HG03558 (cell line): ENCODE results near the gene POLE.

ENCODE experiments used
- ATAC-seq: cut with Tn5 transposase; IDR thresholded peaks from one replicate; pipeline ENCODE4 v1.9.1; 2021; ENCODE audit warnings: moderate number of reproducible peaks; ENCODE audit not compliant: unreplicated experiment; ENCODE audit errors: extremely low read depth

Gene POLE, protein sequence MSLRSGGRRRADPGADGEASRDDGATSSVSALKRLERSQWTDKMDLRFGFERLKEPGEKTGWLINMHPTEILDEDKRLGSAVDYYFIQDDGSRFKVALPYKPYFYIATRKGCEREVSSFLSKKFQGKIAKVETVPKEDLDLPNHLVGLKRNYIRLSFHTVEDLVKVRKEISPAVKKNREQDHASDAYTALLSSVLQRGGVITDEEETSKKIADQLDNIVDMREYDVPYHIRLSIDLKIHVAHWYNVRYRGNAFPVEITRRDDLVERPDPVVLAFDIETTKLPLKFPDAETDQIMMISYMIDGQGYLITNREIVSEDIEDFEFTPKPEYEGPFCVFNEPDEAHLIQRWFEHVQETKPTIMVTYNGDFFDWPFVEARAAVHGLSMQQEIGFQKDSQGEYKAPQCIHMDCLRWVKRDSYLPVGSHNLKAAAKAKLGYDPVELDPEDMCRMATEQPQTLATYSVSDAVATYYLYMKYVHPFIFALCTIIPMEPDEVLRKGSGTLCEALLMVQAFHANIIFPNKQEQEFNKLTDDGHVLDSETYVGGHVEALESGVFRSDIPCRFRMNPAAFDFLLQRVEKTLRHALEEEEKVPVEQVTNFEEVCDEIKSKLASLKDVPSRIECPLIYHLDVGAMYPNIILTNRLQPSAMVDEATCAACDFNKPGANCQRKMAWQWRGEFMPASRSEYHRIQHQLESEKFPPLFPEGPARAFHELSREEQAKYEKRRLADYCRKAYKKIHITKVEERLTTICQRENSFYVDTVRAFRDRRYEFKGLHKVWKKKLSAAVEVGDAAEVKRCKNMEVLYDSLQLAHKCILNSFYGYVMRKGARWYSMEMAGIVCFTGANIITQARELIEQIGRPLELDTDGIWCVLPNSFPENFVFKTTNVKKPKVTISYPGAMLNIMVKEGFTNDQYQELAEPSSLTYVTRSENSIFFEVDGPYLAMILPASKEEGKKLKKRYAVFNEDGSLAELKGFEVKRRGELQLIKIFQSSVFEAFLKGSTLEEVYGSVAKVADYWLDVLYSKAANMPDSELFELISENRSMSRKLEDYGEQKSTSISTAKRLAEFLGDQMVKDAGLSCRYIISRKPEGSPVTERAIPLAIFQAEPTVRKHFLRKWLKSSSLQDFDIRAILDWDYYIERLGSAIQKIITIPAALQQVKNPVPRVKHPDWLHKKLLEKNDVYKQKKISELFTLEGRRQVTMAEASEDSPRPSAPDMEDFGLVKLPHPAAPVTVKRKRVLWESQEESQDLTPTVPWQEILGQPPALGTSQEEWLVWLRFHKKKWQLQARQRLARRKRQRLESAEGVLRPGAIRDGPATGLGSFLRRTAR (N-terminal part only)

DNA sequence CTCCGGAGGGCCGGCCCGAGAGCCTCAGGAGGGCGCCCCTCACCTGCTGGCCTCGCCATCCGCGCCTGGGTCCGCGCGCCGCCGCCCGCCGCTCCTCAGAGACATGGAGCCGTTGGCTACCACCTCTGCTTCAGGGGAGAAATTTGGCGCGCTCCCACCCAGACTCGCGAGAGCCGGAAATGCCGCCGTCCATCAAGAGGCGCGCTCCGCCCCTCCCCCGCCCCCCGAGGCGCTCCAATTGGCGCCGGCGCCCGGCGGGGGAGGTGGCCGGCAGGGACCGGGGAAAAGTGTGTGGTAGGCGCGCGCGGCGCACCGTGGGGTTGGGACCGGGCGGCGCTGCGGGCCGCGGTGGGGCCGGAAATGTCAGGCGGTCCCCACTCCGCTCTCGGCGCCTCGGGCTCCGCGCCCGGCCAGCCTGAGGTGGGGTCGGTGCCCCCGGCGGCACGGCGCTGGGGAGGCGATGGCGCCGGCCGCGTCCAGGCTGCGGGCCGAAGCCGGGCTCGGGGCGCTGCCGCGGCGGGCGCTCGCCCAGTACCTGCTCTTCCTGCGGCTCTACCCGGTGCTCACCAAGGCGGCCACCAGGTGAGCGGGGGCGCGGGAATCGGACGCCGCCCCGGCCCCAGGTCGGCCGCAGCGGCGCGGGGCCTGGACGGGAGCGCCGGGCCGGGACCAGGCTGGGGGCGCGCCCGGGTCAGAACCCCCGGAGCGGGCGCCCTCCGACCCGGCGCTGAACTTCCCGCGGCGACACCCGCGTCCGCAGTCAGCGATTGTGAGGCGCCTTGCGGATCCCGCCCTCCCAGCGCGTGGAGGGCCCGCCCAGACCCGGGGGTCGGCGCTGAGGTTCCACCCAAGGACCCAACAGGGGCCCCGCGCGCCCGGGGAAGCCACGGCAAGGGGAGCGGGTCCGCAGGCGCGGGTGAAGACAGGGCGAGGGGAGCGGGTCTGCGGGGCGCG, at the start of gene POLE, which contains the start of gene PXMP2:
Gene POLE, minus strand, starts transcription at position 132 of the 954 bp plus-strand sequence. Its CDS starts 27 bp downstream, at position 105.
Gene PXMP2, plus strand, starts transcription at position 377 of the 954 bp plus-strand sequence. Its CDS starts 84 bp downstream, at position 461.
- ATAC-seq: peak; percentile 77

- no peak for ATAC-seq
Measured at GRCh38 chr12:132736913-132737312, 49.8 kb upstream of the POLE start.

DNA sequence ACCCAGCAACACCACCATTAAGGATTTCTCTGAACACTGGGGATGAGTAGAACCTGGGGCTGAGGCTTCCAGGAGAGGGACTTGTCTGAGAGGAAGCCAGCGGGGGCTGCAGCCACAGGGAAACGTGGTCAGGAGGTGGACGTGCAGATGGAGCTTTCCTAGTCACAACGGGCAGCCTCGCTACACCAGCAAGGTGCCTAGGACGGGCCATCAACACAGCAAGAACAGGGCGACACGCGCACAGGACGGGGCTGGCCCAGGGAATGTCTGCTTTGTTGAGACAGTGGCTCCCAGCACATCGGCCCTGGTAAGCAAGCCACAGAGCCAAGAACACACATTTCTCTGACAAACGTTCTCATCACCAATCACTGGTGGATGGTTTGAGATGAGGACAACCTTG, 49.2 kb upstream of the POLE start:
- no peak for ATAC-seq

GRCh38 chr12:132735496-132735895, 48.4 kb upstream of the POLE start:
- ATAC-seq: no peak

- no peak for ATAC-seq
Measured at GRCh38 chr12:132734206-132734605, 47.1 kb upstream of the POLE start.

GRCh38 chr12:132731574-132731973, 44.4 kb upstream of the POLE start:
- ATAC-seq: no peak

GRCh38 chr12:132730353-132730752, 43.2 kb upstream of the POLE start:
- no peak for ATAC-seq

DNA sequence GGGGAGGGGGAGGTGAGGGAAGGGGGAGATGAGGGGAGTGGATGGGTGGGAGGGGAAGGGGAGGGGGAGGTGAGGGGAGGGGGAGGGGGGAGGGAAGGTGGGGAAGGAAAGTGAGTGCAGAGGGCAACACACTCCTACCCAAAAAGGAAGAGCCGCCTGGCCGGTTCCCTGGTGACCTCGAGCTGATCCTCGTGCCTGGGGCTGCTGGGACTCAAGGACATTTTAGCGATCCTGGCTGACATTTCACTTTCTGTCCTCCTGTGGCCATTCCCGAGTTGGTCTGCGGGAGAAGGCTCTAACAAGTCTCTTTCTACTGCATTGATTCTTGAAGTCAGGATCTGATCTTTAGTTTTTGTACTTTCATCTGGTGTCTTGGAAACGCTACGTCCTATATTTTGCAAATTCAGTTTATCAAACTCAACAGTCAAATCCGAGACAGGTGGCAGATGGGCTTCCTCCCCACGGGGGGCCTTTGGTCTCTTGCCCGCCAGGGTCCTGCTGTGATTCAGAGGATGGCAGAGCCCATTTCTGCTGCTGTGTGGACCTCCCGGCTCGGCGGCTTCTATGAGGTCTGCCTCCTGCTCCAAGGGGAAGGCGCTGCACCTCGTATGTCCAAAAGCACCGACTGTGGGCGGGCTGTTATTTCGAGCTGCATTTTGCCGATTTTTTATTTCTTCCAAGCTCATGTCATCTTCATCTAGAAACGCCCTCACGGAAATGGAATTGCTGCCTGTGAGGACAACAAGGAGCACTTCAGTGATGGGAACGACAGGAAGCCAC, 42.6 kb upstream of the POLE start:
- no peak for ATAC-seq

GRCh38 chr12:132728502-132728901, 41.4 kb upstream of the POLE start:
- no peak for ATAC-seq

DNA sequence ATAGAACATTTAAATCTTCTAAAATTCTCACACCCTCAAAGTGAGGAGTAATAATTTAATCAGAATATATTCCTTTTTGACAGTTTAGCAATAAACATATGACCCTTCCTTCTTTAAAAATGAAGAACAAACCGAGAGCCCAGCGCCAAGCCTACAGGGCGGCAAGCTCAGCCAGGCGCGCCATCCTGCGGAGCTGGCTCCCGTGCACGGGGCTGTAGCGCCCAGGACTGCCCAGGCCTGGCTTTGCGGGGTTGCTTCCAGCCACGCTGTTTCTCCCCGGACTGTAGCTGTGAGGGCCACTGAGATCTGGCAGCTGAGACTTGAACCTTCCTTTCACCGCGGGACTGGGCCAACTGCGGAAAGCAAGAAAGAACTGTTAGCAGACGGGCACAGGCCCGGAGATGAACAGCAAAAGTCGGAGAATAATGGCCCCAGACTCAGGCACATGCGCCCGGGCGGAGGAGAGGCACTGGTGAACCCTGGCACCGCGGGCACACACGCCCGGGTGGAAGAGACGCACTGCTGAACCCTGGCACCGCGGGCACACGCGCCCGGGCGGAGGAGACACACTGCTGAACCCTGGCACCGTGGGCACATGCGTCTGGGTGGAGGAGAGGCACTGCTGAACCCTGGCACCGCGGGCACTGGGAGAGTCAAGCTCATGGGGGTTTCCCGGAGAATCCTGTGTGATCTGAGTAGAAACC, 40.1 kb upstream of the POLE start:
- no peak for ATAC-seq

DNA sequence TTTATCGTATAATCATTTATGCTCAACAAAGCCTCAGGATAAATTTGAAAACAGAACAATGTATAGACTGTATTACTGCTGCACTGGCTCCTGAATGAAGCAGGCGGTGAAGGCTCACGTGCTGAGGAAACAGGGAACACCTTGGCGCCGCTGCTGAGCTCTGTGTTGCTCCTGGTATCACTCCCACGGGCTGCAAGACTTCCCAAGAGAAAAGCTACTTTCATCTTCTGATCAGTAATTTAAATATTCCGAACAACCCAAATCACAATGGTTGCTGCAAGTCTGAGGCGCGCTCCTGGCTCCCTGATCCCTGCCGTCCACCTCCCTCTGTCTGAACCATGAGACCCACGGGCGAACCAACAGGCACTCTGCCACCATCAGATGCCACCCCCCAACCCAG, 39.2 kb upstream of the POLE start:
- no peak for ATAC-seq

DNA sequence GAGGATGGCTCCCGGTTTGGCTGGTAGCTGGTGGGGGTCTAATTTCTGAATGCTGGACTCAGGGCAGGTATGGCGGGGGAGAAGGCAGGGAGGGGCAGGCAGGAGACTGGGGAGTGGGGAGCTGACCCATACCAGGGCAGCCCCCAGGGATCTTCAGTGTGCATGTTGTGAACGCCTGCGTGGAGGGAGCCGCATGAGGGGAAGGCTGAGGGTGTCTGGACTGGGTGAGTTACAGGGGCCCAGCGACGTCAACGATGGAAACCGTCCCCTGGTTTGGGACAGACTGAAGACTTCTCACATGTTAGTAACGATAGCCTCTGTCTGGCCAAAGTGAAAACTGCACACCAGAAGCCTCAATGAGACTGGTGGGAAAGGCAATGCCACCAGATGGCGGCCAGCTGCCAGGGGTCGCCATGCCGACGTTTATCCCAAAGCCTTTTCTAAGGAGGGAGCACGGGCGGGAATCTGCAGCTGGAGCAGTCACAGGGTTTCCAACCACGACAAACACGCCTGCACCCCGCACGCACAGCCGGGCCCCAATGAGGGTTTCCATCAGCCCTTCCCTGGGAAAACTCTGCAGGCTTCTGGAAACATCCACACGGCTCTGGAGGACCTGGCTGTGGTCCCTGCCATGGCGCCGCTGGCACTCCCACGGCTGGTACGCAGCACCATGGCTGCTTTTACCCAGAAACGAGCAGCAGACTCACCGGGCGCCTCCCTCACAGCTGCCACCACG, 37.5 kb upstream of the POLE start:
- no peak for ATAC-seq

DNA sequence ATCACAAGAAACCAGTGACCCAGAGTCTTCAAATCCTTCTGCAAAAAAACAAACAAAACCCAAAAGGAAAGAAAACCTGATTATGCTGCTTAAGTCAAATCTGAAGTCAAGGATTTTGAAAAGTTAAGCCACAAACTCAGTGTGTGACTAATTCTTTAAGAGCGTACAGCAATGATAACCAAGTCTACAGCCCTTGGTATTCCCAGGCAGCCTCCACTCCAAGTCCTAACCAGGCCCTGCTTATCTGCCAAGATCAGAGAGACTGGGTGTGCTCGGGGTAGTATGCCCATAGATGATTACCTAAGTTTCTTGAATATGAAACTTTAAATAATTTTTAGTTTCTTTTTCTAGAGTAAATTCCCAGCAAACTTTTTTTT, 36.6 kb upstream of the POLE start:
- ATAC-seq: no peak

GRCh38 chr12:132723015-132723763, 36.0 kb upstream of the POLE start:
- no peak for ATAC-seq

DNA sequence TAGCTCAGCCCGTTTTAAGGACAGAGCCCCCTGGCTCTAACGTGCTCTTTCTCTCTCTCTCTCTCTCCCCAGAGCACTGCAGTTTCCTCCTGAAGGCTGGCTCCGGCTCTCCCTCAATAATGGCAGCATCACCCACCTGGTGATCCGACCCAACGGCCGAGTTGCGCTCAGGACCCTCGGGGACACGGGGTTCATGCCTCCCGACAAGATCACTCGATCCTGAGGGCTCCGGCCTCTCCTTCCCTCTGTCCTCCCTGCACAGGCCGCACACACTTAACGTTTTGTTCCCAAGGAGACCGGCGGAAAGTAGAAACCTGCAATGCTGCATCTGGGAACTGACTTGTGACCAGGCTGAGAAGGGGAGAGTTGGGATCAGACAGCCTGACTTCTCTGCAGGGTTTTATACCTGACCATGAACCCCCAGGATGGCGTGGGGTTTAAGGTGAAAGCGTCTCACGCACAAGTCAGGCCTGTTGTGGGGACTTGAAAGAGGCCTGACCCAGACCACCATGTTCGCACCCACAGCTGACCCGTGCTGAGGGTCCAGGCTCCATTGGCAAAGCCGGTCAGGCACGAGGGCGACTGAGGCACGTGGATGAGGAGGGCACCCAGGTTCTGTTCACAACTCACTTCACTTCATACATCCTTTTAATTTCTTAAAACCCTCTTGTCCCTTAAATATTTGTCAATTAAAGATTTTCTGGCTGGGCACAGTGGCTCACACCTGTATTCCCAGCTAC, 33.6 kb upstream of the POLE start:
- ATAC-seq: no peak

GRCh38 chr12:132719954-132720324, 32.8 kb upstream of the POLE start:
- no peak for ATAC-seq
